Neural cell (in vitro differentiated cells): Measurements from ENCODE around the gene RAMP3. TPM values are rescaled to one million over a fixed set of nuclear protein-coding genes. Genes with fewer than 3 reads are reported as not detected.

Experiments used
- H2AFZ ChIP-seq: fragments of 200-600, 300-800 bp; sonication (generic), shearing (Covaris generic); 2 replicates; pipeline ENCODE4 v1.6.0; 2014; ENCODE audit warnings: low read depth, mild to moderate bottlenecking, antibody characterized with exemption, low read length, moderate library complexity
- H3F3A ChIP-seq: fragments of 200-600 bp; shearing (Covaris generic); 2 replicates; pipeline ENCODE4 v1.6.1; 2016; ENCODE audit warnings: mild to moderate bottlenecking, moderate library complexity, mixed read lengths, antibody characterized with exemption, low read length; ENCODE audit not compliant: insufficient read depth, poor library complexity, severe bottlenecking
- H3K27ac ChIP-seq: fragments of 200-600, 300-800 bp; sonication (generic), shearing (Covaris generic); 2 replicates; pipeline ENCODE4 v1.5.1; 2014; ENCODE audit warnings: mild to moderate bottlenecking, low read length, moderate library complexity
- H3K27me3 ChIP-seq: fragments of 300-800, 200-600 bp; sonication (generic), shearing (Covaris generic); 2 replicates; pipeline ENCODE4 v1.6.0; 2014; ENCODE audit warnings: mild to moderate bottlenecking, low read depth, low read length, moderate library complexity; ENCODE audit not compliant: insufficient read depth
- H3K36me3 ChIP-seq: fragments of 300-800, 200-600 bp; sonication (generic), shearing (Covaris generic); 2 replicates; pipeline ENCODE4 v1.5.1; 2014; ENCODE audit warnings: mild to moderate bottlenecking, antibody characterized with exemption, low read length, moderate library complexity; ENCODE audit not compliant: insufficient read depth
- H3K4me2 ChIP-seq: fragments of 300-800, 200-600 bp; sonication (generic), shearing (Covaris generic); 2 replicates; pipeline ENCODE4 v1.6.0; 2014; ENCODE audit warnings: mild to moderate bottlenecking, low read length
- H3K4me3 ChIP-seq: fragments of 300-800, 200-600 bp; sonication (generic), shearing (Covaris generic); 2 replicates; pipeline ENCODE4 v1.5.1; 2014; ENCODE audit warnings: mild to moderate bottlenecking, low read length, moderate library complexity
- H3K79me2 ChIP-seq: fragments of 200-600 bp; shearing (Covaris generic); replicated peaks from 2 replicates; pipeline ENCODE4 v1.6.0; 2014; ENCODE audit warnings: mild to moderate bottlenecking, low read length, moderate library complexity; ENCODE audit not compliant: insufficient read depth
- H3K9ac ChIP-seq: fragments of 300-800, 200-600 bp; sonication (generic), shearing (Covaris generic); 2 replicates; pipeline ENCODE4 v1.6.1; 2016; ENCODE audit warnings: mild to moderate bottlenecking, low read length, mixed read lengths
- H3K9me2 ChIP-seq: fragments of 200-600 bp; shearing (Covaris generic); 2 replicates; pipeline ENCODE4 v1.6.1; 2016; ENCODE audit warnings: mild to moderate bottlenecking, low read length, mixed read lengths; ENCODE audit not compliant: insufficient read depth
- H3K9me3 ChIP-seq: fragments of 200-600, 300-800 bp; sonication (generic), shearing (Covaris generic); 2 replicates; pipeline ENCODE4 v1.6.1; 2016; ENCODE audit warnings: mild to moderate bottlenecking, mixed run types, low read length, moderate library complexity, mixed read lengths
- H4K20me1 ChIP-seq: fragments of 200-600 bp; shearing (Covaris generic); 2 replicates; pipeline ENCODE4 v1.6.1; 2016; ENCODE audit warnings: mild to moderate bottlenecking, mixed run types; ENCODE audit not compliant: insufficient read depth
- CTCF ChIP-seq: fragments of 450-650 bp; IDR thresholded peaks from 2 replicates; pipeline ENCODE4 v1.5.1; 2014; ENCODE audit warnings: antibody characterized with exemption, mild to moderate bottlenecking, moderate library complexity; ENCODE audit not compliant: poor library complexity, severe bottlenecking
- EP300 ChIP-seq: fragments of 450-650 bp; conservative IDR thresholded peaks from 2 replicates; pipeline ENCODE4 v1.6.1; 2014; ENCODE audit warnings: antibody characterized with exemption, mild to moderate bottlenecking, moderate library complexity; ENCODE audit not compliant: poor library complexity, severe bottlenecking
- EZH2 ChIP-seq: fragments of 200-600, 300-800 bp; shearing (Covaris generic), sonication (generic); IDR thresholded peaks from 2 replicates; pipeline ENCODE4 v1.6.1; 2014; ENCODE audit warnings: antibody characterized with exemption, low read length, borderline replicate concordance, mild to moderate bottlenecking; ENCODE audit not compliant: insufficient read depth, poor library complexity, severe bottlenecking
- MXI1 ChIP-seq: fragments of 450-650 bp; conservative IDR thresholded peaks from 2 replicates; pipeline ENCODE4 v1.6.1; 2014; ENCODE audit warnings: antibody characterized with exemption, mild to moderate bottlenecking; ENCODE audit not compliant: poor library complexity, severe bottlenecking
- POLR2AphosphoS5 ChIP-seq: IDR thresholded peaks from 2 replicates; pipeline ENCODE4 v1.6.1; 2012
- RAD21 ChIP-seq: fragments of 450-650 bp; conservative IDR thresholded peaks from 2 replicates; pipeline ENCODE4 v1.6.1; 2014; ENCODE audit warnings: antibody characterized with exemption, mild to moderate bottlenecking, moderate library complexity
- SMC3 ChIP-seq: fragments of 450-650 bp; conservative IDR thresholded peaks from 2 replicates; pipeline ENCODE4 v1.6.1; 2014; ENCODE audit warnings: antibody characterized with exemption, mild to moderate bottlenecking, moderate library complexity; ENCODE audit not compliant: poor library complexity
- TAF1 ChIP-seq: IDR thresholded peaks from 2 replicates; pipeline ENCODE4 v1.6.1; 2012; ENCODE audit warnings: low read depth
- polyA plus RNA-seq: library from polyadenylated mRNA; depleted of rRNA; stranded (reverse); fragments of >200 nt; gene quantifications from 2 replicates; pipeline ENCODE4 v1.2.3, GENCODE V29; 2014
- TF ChIP-seq, protein P1 (sequence below): IDR thresholded peaks from 2 replicates; pipeline ENCODE4 v1.6.1; 2012; ENCODE audit warnings: borderline replicate concordance

Gene RAMP3
- polyA plus RNA-seq, 1 donor from 2014 or later = not detected

DNA sequence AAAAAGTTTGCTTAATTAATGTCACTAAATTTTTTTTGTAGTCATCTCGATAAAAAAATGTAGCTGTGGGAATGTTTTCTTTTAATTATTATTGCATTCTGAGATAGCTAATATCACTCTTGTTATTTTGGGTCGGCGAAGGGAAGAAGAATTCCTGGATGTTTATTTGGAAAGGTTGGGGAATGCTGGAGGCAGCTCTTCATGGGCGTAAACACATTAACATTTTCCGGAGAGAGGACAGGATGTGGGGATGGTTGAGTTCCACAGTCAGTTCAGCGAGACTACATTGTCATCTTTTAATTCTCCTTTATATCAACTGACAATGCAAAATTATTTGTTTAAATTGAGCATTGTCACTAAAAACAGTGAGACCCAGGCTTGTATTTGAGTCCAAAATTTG is 72.5 kb downstream of the RAMP3 start:
- no peaks in the 10 kb centered on the region for H3K79me2 ChIP-seq
- H3K9me2 ChIP-seq = no peaks in the 10 kb centered on the region
- H3K36me3 ChIP-seq = no peaks in the 10 kb centered on the region
- no peaks in the 10 kb centered on the region for H3F3A ChIP-seq
- H3K4me3 ChIP-seq = no peak overlapping the region
- H3K27me3 ChIP-seq = no peaks in the 10 kb centered on the region
- TF ChIP-seq MXI1 = no peak
- no peak for TF ChIP-seq SMC3
- no peak for TF ChIP-seq CTCF
- no peak for TF ChIP-seq RAD21
- TF ChIP-seq EZH2 = no peak
- TF ChIP-seq TAF1 = no peak
- no peak for TF ChIP-seq POLR2AphosphoS5
- no peak for TF ChIP-seq EP300
- TF ChIP-seq, protein P1, sequence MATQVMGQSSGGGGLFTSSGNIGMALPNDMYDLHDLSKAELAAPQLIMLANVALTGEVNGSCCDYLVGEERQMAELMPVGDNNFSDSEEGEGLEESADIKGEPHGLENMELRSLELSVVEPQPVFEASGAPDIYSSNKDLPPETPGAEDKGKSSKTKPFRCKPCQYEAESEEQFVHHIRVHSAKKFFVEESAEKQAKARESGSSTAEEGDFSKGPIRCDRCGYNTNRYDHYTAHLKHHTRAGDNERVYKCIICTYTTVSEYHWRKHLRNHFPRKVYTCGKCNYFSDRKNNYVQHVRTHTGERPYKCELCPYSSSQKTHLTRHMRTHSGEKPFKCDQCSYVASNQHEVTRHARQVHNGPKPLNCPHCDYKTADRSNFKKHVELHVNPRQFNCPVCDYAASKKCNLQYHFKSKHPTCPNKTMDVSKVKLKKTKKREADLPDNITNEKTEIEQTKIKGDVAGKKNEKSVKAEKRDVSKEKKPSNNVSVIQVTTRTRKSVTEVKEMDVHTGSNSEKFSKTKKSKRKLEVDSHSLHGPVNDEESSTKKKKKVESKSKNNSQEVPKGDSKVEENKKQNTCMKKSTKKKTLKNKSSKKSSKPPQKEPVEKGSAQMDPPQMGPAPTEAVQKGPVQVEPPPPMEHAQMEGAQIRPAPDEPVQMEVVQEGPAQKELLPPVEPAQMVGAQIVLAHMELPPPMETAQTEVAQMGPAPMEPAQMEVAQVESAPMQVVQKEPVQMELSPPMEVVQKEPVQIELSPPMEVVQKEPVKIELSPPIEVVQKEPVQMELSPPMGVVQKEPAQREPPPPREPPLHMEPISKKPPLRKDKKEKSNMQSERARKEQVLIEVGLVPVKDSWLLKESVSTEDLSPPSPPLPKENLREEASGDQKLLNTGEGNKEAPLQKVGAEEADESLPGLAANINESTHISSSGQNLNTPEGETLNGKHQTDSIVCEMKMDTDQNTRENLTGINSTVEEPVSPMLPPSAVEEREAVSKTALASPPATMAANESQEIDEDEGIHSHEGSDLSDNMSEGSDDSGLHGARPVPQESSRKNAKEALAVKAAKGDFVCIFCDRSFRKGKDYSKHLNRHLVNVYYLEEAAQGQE = no peak
- no peak overlapping the region for H3K4me2 ChIP-seq
- no peaks in the 10 kb centered on the region for H3K9me3 ChIP-seq
- no peak overlapping the region for H3K27ac ChIP-seq
- H3K9ac ChIP-seq = no peak overlapping the region
- H4K20me1 ChIP-seq = no peaks in the 10 kb centered on the region
- no peak overlapping the region for H2AFZ ChIP-seq

DNA sequence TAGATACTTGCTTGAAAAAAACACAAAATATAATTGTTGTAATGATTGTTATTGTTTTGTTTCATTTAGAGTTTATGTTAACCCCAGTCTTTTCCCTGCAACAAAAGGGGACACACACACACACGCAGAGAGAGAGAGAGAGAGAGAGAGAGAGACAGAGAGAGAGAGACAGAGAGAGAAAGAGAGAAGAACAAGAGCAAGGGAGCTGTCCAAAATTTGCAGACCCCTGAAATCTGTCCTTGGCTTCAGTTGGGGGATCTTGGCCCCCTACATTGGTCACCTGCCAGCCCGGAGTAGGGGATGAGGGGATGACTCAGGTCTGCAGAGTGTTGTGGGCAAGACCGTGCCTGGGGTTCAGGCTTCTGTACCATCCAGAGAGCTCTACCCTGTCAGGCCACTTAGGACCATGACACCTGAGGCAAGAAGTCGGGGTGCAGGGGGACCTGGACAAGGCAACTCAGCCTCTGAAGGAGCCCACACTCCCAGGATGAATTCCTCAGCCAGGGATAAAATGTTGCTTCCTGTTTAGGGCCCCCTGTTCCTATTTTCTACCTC is 73.1 kb downstream of the RAMP3 start:
- no peaks in the 10 kb centered on the region for H3K9me3 ChIP-seq
- TF ChIP-seq MXI1 (no peak), EZH2 (no peak), EP300 (no peak), CTCF (no peak), SMC3 (no peak), TAF1 (no peak), POLR2AphosphoS5 (no peak), RAD21 (no peak)
- TF ChIP-seq, protein P1 = no peak
- H3F3A ChIP-seq = no peaks in the 10 kb centered on the region
- H3K4me3 ChIP-seq = no peak overlapping the region
- no peak overlapping the region for H3K9ac ChIP-seq
- H3K36me3 ChIP-seq = no peaks in the 10 kb centered on the region
- no peaks in the 10 kb centered on the region for H3K27me3 ChIP-seq
- H3K27ac ChIP-seq = no peak overlapping the region
- no peaks in the 10 kb centered on the region for H3K79me2 ChIP-seq
- no peaks in the 10 kb centered on the region for H4K20me1 ChIP-seq
- no peaks in the 10 kb centered on the region for H3K9me2 ChIP-seq
- H3K4me2 ChIP-seq = no peak overlapping the region
- no peak overlapping the region for H2AFZ ChIP-seq
